Measurements from ENCODE around the gene CHPF.

GRCh38 chr2:219505585-219505984 lies 38.0 kb downstream of the CHPF start:
- TF ChIP-seq POLR2A (IDR thresholded peaks at IDR 0.05), result no peak
- no peak for TF ChIP-seq CTCF (IDR thresholded peaks at IDR 0.05)

Data from upper lobe of left lung (tissue), 4 donors.